PC-3 (cell line): ENCODE measurements around the gene AFDN.

Experiments
- CTCF ChIP-seq: fragments of 300-600 bp; sonication (generic); conservative IDR thresholded peaks from 2 replicates; pipeline ENCODE4 v1.5.1; 2017; ENCODE audit warnings: antibody characterized with exemption, low read depth, mild to moderate bottlenecking, low read length
- EZH2 ChIP-seq: fragments of 300-600 bp; sonication (generic); IDR thresholded peaks from one replicate; pipeline ENCODE4 v1.6.1; 2017; ENCODE audit warnings: antibody characterized with exemption, mild to moderate bottlenecking, low read length; ENCODE audit not compliant: unreplicated experiment

GRCh38 chr6:167779993-167780655, 46.6 kb upstream of the AFDN start:
- TF ChIP-seq CTCF (no peak), EZH2 (no peak)
